ENCODE results near the gene TALDO1.

DNA sequence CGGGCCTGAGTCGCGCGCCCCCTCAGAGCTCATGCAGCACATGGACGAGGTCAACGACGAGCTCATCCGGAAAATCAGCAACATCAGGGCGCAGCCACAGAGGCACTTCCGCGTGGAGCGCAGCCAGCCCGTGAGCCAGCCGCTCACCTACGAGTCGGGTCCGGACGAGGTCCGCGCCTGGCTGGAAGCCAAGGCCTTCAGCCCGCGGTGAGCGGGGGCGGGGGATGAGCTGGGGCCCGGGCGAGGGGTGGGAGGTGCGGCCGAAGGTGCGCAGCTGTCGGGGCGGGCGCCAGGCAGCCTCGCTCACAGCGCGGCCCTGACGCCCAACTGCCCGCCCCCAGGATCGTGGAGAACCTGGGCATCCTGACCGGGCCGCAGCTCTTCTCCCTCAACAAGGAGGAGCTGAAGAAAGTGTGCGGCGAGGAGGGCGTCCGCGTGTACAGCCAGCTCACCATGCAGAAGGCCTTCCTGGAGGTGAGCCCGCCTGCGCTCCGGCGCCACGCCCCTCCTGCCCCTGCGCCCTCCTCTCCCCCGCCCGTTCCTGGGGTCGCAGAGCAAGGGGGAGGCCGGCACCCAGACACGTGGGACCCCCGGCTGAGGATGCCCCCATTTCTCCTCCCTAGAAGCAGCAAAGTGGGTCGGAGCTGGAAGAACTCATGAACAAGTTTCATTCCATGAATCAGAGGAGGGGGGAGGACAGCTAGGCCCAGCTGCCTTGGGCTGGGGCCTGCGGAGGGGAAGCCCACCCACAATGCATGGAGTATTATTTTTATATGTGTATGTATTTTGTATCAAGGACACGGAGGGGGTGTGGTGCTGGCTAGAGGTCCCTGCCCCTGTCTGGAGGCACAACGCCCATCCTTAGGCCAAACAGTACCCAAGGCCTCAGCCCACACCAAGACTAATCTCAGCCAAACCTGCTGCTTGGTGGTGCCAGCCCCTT, 20.7 kb upstream of the TALDO1 start:
- TF ChIP-seq CTCF (IDR thresholded peaks at IDR 0.05; ENCODE audit: poor library complexity, severe bottlenecking) = no peak
- no peak for TF ChIP-seq EZH2 (IDR thresholded peaks at IDR 0.05; ENCODE audit: borderline replicate concordance, insufficient read depth, low read length, poor library complexity, severe bottlenecking)
- no peak for TF ChIP-seq EP300 (conservative IDR thresholded peaks at IDR 0.05; ENCODE audit: poor library complexity, severe bottlenecking)
- no peak for TF ChIP-seq TAF1 (IDR thresholded peaks at IDR 0.05; ENCODE audit: low read depth)

All from neural cell (in vitro differentiated cells).